A549 (cell line): ENCODE data around the gene DDX47.

Experiments
- CTCF ChIP-seq: fragments of >200 bp; sonication (Bioruptor Twin); formaldehyde crosslinking; IDR thresholded peaks from 3 replicates; pipeline ENCODE4 v1.5.1; 2016
- EP300 ChIP-seq, 2 experiments: fragments of >200 bp; sonication (Bioruptor Twin); formaldehyde crosslinking; IDR thresholded peaks; 2 replicates in 1 of 2; 3 replicates in 1 of 2; pipeline ENCODE4 v1.6.1; 2016 to 2017
- JUN ChIP-seq, 2 experiments: fragments of >200 bp; sonication (Bioruptor Twin); formaldehyde crosslinking; IDR thresholded peaks; 2 replicates in 1 of 2; 3 replicates in 1 of 2; pipeline ENCODE4 v1.6.1; 2016 to 2017
- POLR2A ChIP-seq: IDR thresholded peaks from 2 replicates; pipeline ENCODE4 v1.6.1; 2012; ENCODE audit warnings: mild to moderate bottlenecking, low read length
- RCOR1 ChIP-seq: fragments of 150-350 bp; IDR thresholded peaks from 2 replicates; pipeline ENCODE4 v1.6.1; 2014; ENCODE audit warnings: antibody characterized with exemption, low read length, low read depth
- REST ChIP-seq: fragments of 200-600 bp; sonication (generic); IDR thresholded peaks from 2 replicates; pipeline ENCODE4 v1.6.1; 2016; ENCODE audit warnings: antibody characterized with exemption, mild to moderate bottlenecking, moderate library complexity

GRCh38 chr12:12776261-12776660, 36.9 kb upstream of the DDX47 start:
- TF ChIP-seq EP300 (IDR thresholded peaks at IDR 0.05) = no peak
- TF ChIP-seq POLR2A = no peak
- no peak for TF ChIP-seq RCOR1
- no peak for TF ChIP-seq CTCF
- TF ChIP-seq REST = no peak
- no peak for TF ChIP-seq JUN (IDR thresholded peaks at IDR 0.05)
